ENCODE results near the gene PPFIBP2. TPM values are rescaled to one million over a fixed set of nuclear protein-coding genes. Genes with fewer than 3 reads are reported as not detected.

The PPFIBP2 gene
- polyA plus RNA-seq, 2 of the 4 experiments (the other 2 are of a cell fraction), result 13.4 to 32.5 TPM

GRCh38 chr11:7509966-7510365 is 3.8 kb upstream of the PPFIBP2 start:
- CTCF ChIA-PET, result interaction anchor here (0.9 to 6.1 kb wide), 5 partner anchors 9 to 185 kb away, joined by 3 to 76 read pairs (median 4); no protein-coding TSS in a partner anchor
- TF ChIP-seq JUN (IDR thresholded peaks at IDR 0.05) (no peak), MAX (IDR thresholded peaks at IDR 0.05) (no peak)

GRCh38 chr11:7511401-7511800 is 2.4 kb upstream of the PPFIBP2 start:
- peak; percentile 22; the same call in 1 of the 2 replicates for TF ChIP-seq USF2 (IDR thresholded peaks at IDR 0.05)
- no peak for TF ChIP-seq PHF8 (IDR thresholded peaks at IDR 0.05; ENCODE audit: borderline replicate concordance, low read depth)
- ATAC-seq (no peak), DNase-seq (ENCODE audit: low read depth in 1 of 2, low spot score in 1 of 2) (no peak), FAIRE-seq (no peak)
- H3K4me3 ChIP-seq, result no peak overlapping the region
- no peaks in the 10 kb centered on the region for H3K9me3 ChIP-seq
- 0 out of 3 replicates have a peak, but pooled peaks cover 6% of the 10 kb centered on the region for H3K4me1 ChIP-seq
- no peak overlapping the region for H3K27ac ChIP-seq
- 35% methylated on average over 5 of the region's 5 CpGs for WGBS (ENCODE audit: missing lambda C conversion rate)
- H3K4me2 ChIP-seq, result no peak overlapping the region
- CTCF ChIA-PET, result interaction anchor here (0.6 to 6.1 kb wide), 11 partner anchors 10 to 464 kb away, joined by 3 to 76 read pairs (median 6); no protein-coding TSS in a partner anchor
- POLR2A ChIA-PET, result no interaction called here

More at GRCh38 chr11:7509966-7510365, 3.8 kb upstream of the PPFIBP2 start:
- Histone ChIP-seq H3K4me1 (0 out of 3 replicates have a peak, but pooled peaks cover 6% of the 10 kb centered on the region), H3K4me3 (no peak overlapping the region), H3K9me3 (no peaks in the 10 kb centered on the region), H3K4me2 (no peak overlapping the region), H3K27ac (no peak overlapping the region)
- FAIRE-seq (no peak), DNase-seq (ENCODE audit: low read depth in 1 of 2, low spot score in 1 of 2) (no peak), ATAC-seq (no peak)
- 80% methylated on average over 2 of the region's 2 CpGs for WGBS (ENCODE audit: missing lambda C conversion rate)
- POLR2A ChIA-PET, result no interaction called here

GRCh38 chr11:7512525-7513233 is 1.1 kb upstream of the PPFIBP2 start:
- 0 out of 3 replicates have a peak, but pooled peaks cover 6% of the 10 kb centered on the region for H3K4me1 ChIP-seq
- H3K27ac ChIP-seq, result peak overlapping the region; percentile 75 to 92
- ATAC-seq (peak; percentile 39 to 52), FAIRE-seq (no peak), DNase-seq (ENCODE audit: low read depth in 1 of 2, low spot score in 1 of 2) (no peak)
- H3K9me3 ChIP-seq, result no peaks in the 10 kb centered on the region
- peak overlapping the region; percentile 89 for H3K4me2 ChIP-seq
- 67% methylated on average over 17 of the region's 18 CpGs for WGBS (ENCODE audit: missing lambda C conversion rate)
- H3K4me3 ChIP-seq, result peak overlapping the region; percentile 76
- ChIA-PET POLR2A (no interaction called here), CTCF (interaction anchor here (0.7 to 6.1 kb wide), 29 partner anchors 9 to 479 kb away, joined by 3 to 76 read pairs (median 5); partner anchors contain the start of gene OLFML1)
- no peak for TF ChIP-seq ESRRA (IDR thresholded peaks at IDR 0.05; ENCODE audit: borderline replicate concordance, low read length)
- no peak for TF ChIP-seq MAX (IDR thresholded peaks at IDR 0.05)
- no peak for TF ChIP-seq BHLHE40 (IDR thresholded peaks at IDR 0.05; ENCODE audit: low read depth, low read length)
- no peak for TF ChIP-seq ZFP36 (IDR thresholded peaks at IDR 0.05; ENCODE audit: borderline replicate concordance, partially characterized antibody)
- TF ChIP-seq REST (IDR thresholded peaks at IDR 0.05), result no peak
- TF ChIP-seq CEBPB (IDR thresholded peaks at IDR 0.05), result no peak
- no peak for TF ChIP-seq MYC (IDR thresholded peaks at IDR 0.05; ENCODE audit: borderline replicate concordance, low read length)
- no peak for TF ChIP-seq FOXS1 (CRISPR knock-in tag; IDR thresholded peaks at IDR 0.05)
- no peak for TF ChIP-seq RCOR1 (IDR thresholded peaks at IDR 0.05; ENCODE audit: low read depth, low read length)
- no peak for TF ChIP-seq HMGXB4 (CRISPR knock-in tag; IDR thresholded peaks at IDR 0.05; ENCODE audit: borderline replicate concordance)
- TF ChIP-seq ZC3H11A (IDR thresholded peaks at IDR 0.05), result no peak
- TF ChIP-seq CTCF (IDR thresholded peaks at IDR 0.05), result no peak
- TF ChIP-seq CBX8 (IDR thresholded peaks at IDR 0.05), result no peak
- TF ChIP-seq HOXA7 (CRISPR knock-in tag; IDR thresholded peaks at IDR 0.05), result no peak
- no peak for TF ChIP-seq EHMT2 (IDR thresholded peaks at IDR 0.05; ENCODE audit: low read depth)
- no peak for TF ChIP-seq CBX2 (IDR thresholded peaks at IDR 0.05; ENCODE audit: borderline replicate concordance, low read depth)
- TF ChIP-seq ZSCAN20 (CRISPR knock-in tag; IDR thresholded peaks at IDR 0.05), result no peak
- TF ChIP-seq ATOH8 (CRISPR knock-in tag; IDR thresholded peaks at IDR 0.05; ENCODE audit: low read depth), result no peak

All from A549 (cell line).